Osteocyte (in vitro differentiated cells): ENCODE results near the gene WWP2. TPM values are rescaled to one million over a fixed set of nuclear protein-coding genes. Genes with fewer than 3 reads are reported as not detected.

Source experiments
- DNase-seq: peaks from one replicate; pipeline ENCODE4 v3.0.0; 2021; ENCODE audit warnings: mixed read lengths; ENCODE audit not compliant: unreplicated experiment; ENCODE audit errors: extremely low spot score
- H3K27ac Mint-ChIP-seq: one replicate; pipeline ENCODE4 v1.8.0; 2021; ENCODE audit warnings: mild to moderate bottlenecking, mixed read lengths; ENCODE audit not compliant: unreplicated experiment
- H3K27me3 Mint-ChIP-seq: one replicate; pipeline ENCODE4 v1.8.0; 2021; ENCODE audit warnings: mixed read lengths; ENCODE audit not compliant: unreplicated experiment
- H3K36me3 Mint-ChIP-seq: one replicate; pipeline ENCODE4 v1.8.0; 2021; ENCODE audit warnings: mixed read lengths; ENCODE audit not compliant: unreplicated experiment
- H3K4me1 Mint-ChIP-seq: one replicate; pipeline ENCODE4 v1.8.0; 2021; ENCODE audit warnings: mixed read lengths; ENCODE audit not compliant: unreplicated experiment
- H3K4me3 Mint-ChIP-seq: one replicate; pipeline ENCODE4 v1.8.0; 2021; ENCODE audit warnings: mild to moderate bottlenecking, moderate library complexity, mixed read lengths; ENCODE audit not compliant: unreplicated experiment
- H3K9me3 Mint-ChIP-seq: one replicate; pipeline ENCODE4 v1.8.0; 2021; ENCODE audit warnings: mixed read lengths; ENCODE audit not compliant: unreplicated experiment
- total RNA-seq: library from RNA; stranded (reverse); gene quantifications from 2 replicates; pipeline ENCODE4 v1.2.1, GENCODE V29; 2021
- TF ChIP-seq, protein P1 (sequence below): fragments of 200-600 bp; sonication (generic); IDR thresholded peaks from 2 replicates; pipeline ENCODE4 v1.5.0; 2021; ENCODE audit warnings: antibody characterized with exemption, mild to moderate bottlenecking, moderate library complexity

WWP2 gene
- total RNA-seq, 1 donor from 2014 or later = 36.2 TPM

DNA sequence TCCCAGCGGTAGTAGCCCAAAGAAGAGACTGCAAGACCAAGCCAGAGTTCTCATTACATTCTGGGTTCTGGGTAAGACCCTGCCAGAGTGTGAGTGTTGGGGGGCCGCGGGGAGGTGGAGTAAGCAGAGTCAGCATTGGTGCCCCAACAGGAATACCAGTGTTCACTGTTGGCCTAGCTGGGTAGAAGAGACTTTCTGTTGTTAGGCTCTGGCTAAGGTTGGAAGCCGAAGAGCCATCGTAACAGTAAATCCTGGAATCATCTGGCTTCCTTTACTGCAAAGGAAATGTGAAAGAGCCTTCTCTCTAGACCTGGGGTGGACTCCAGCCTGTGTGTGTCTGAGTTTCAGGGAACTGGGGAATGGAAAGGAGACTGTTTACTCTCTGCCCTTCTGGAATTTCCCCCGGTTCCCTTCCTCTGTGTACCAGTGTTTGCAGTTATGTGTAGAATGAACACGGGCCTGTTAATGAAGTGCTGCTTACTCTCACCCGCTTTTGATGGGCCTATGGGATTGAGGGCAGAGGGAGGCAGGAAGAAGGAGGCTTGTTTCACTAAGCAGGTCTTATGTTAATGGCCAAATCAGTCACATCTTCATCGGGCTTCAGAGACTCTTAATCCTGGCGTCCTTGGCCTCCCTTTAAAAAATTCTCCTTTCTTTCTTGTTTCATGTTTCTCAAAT lies 68.5 kb downstream of the WWP2 start:
- no peak for DNase-seq
- Mint-ChIP-seq H3K36me3 (peaks cover 10% of the 10 kb centered on the region), H3K27me3 (no peaks in the 10 kb centered on the region), H3K4me3 (no peak overlapping the region), H3K9me3 (no peaks in the 10 kb centered on the region), H3K4me1 (peaks cover 42% of the 10 kb centered on the region), H3K27ac (peak overlapping the region; percentile 90)
- TF ChIP-seq, protein P1, sequence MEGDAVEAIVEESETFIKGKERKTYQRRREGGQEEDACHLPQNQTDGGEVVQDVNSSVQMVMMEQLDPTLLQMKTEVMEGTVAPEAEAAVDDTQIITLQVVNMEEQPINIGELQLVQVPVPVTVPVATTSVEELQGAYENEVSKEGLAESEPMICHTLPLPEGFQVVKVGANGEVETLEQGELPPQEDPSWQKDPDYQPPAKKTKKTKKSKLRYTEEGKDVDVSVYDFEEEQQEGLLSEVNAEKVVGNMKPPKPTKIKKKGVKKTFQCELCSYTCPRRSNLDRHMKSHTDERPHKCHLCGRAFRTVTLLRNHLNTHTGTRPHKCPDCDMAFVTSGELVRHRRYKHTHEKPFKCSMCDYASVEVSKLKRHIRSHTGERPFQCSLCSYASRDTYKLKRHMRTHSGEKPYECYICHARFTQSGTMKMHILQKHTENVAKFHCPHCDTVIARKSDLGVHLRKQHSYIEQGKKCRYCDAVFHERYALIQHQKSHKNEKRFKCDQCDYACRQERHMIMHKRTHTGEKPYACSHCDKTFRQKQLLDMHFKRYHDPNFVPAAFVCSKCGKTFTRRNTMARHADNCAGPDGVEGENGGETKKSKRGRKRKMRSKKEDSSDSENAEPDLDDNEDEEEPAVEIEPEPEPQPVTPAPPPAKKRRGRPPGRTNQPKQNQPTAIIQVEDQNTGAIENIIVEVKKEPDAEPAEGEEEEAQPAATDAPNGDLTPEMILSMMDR = no peak

DNA sequence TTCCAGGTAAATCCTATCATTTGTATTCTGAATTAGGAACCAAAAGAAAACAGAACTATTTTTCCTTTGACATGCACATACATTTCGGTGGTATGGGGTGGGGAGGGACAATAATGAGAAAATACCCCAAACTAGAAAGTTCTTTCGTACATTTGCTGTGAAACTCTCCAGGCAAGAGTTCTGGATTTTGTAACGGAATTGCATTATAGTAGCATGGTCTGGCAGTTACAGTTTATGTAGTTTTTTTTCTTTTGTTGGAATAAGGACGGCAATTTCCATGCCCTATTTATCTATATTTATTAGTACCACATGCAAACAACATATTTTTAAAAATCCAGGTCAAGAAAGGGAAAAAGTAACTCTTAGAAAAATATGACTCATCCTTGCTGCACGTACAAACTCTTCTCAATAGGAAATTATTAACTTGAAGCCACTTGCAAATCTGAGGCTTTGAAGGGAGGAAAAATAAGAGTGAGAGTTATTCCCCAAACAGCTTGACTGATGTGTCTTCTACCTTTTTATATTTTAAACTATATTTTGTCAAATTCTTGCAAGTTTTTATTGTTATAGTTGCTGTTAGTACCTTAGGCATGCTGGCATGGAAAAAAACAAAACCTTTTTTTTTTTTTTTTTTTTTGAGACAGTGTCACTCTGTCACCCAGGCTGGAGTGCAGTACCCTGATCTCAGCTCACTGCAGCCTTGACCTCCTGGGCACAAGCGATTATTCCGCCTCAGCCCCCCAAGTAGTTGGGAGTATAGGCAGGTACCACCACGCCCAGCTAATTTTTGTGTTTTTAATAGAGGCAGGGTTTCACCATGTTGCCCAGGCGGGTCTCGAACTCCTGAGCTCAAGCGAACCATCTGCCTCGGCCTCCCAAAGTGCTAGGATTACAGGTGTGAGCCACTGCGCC lies 69.3 kb downstream of the WWP2 start:
- peaks cover 44% of the 10 kb centered on the region for H3K4me1 Mint-ChIP-seq
- no peaks in the 10 kb centered on the region for H3K27me3 Mint-ChIP-seq
- peaks cover 10% of the 10 kb centered on the region for H3K36me3 Mint-ChIP-seq
- TF ChIP-seq, protein P1 = no peak
- H3K4me3 Mint-ChIP-seq = no peak overlapping the region
- DNase-seq = no peak
- peak overlapping the region; percentile 90 for H3K27ac Mint-ChIP-seq
- H3K9me3 Mint-ChIP-seq = no peaks in the 10 kb centered on the region

DNA sequence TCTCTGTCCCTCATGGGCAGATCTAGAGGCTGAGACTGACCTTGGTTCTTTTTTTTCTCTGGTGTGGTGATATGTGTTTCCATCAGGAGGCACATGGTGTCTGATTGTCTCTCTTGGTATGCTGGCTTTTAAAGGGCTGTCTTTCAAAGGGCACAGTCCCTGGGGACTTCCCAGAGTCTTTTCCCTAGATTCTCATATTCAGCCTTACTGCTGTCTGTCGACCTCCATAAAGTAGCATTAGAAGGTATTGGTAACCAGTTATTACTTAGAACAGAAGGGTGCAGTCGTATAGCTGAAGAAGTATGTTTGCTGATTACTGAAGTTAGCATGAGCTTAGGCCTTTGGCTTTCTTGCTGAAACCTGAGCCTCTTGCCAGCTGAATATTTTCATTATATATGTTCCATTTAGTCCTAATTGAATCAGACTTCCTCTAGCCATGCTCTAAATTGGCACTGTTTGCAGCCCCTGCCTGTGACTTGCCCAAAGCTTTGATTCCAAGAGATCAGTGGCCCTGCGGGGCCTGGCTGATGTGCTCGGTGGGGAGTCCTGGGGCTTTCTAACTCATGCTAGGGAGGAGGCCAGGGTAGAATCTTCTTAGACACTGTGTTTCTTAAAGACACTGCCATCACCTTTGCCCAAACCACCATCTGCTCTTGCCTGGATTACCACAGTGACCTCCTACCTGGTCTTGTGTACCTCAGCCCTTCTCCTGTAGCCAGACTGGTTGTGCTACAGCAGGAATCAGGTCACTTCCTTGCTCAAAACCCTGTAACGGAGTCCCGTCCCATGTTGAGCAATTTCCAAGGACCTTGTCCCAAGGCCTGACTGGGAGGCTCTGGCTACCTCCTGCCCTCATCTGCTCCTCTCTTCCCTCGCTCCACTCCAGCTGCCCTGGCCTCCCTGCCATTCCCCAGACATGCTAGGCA lies 71.5 kb downstream of the WWP2 start:
- peaks cover 5% of the 10 kb centered on the region for H3K36me3 Mint-ChIP-seq
- DNase-seq = no peak
- no peaks in the 10 kb centered on the region for H3K27me3 Mint-ChIP-seq
- no peak overlapping the region for H3K4me3 Mint-ChIP-seq
- peak overlapping the region; percentile 68 for H3K27ac Mint-ChIP-seq
- TF ChIP-seq, protein P1 = no peak
- H3K9me3 Mint-ChIP-seq = no peaks in the 10 kb centered on the region
- peaks cover 46% of the 10 kb centered on the region for H3K4me1 Mint-ChIP-seq

DNA sequence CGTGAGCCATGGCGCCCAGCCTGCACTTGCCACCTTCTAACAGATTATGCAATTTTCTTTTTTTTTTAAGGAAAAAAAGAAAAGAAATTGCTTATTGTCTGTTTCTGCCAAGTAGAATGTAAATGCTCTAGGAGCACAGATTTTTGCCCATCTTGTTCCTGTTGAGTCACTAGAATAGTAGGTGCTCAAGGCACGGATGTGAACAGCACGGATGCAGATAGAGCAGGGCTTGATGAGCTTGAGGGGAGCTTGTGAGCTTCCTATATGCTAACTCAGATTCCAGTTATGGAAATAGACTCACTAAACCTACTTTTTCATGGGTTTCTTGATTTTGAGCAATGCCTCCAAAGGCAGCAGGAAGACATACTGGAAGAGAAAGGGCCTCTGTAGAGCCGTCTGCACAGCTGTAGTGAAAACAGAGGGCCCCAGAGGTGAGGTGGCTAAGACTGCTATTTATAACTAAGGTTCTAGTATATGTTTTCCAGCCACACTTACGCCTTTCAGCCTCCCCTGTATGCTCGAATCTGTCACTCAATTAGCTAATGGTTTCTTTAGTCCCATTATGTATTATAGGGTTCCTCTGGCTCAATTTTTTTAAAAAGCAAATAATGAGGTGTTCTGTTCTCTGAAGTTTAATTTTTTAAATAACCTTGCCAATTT lies 72.8 kb downstream of the WWP2 start:
- Mint-ChIP-seq H3K9me3 (no peaks in the 10 kb centered on the region), H3K4me3 (no peak overlapping the region), H3K27me3 (no peaks in the 10 kb centered on the region), H3K4me1 (peaks cover 53% of the 10 kb centered on the region), H3K36me3 (no peaks in the 10 kb centered on the region), H3K27ac (no peak overlapping the region)
- TF ChIP-seq, protein P1 = no peak
- no peak for DNase-seq
